Astrocyte of the cerebellum (primary cell): ENCODE results near the gene TTC28.
"Not testable (repeated sequence)": the region's sequence is repeated elsewhere in the genome, so short reads cannot be mapped to it uniquely, and the experiment has no call there.

Source experiments
- DNase-seq: peaks from one replicate; pipeline ENCODE4 v3.0.0-alpha.2; 2011; ENCODE audit warnings: low read depth
- H3K4me3 ChIP-seq: 2 replicates; pipeline ENCODE4 v1.5.1; 2011; ENCODE audit warnings: mild to moderate bottlenecking, low read depth, low read length, moderate library complexity
- CTCF ChIP-seq: IDR thresholded peaks from 2 replicates; pipeline ENCODE4 v1.5.1; 2012; ENCODE audit warnings: low read length, low read depth, moderate library complexity, mild to moderate bottlenecking; ENCODE audit errors: missing control alignments
- in situ Hi-C: cut with HindIII; loops from 2 replicates; pipeline ENCODE4 v1.10.0; 2017; ENCODE audit warnings: low sequenced_read_pairs

The TTC28 gene

GRCh38 chr22:28097627-28098026 is 582.0 kb downstream of the TTC28 start:
- DNase-seq = no peak
- in situ Hi-C loops = no loop called here
- no peak overlapping the region for H3K4me3 ChIP-seq
- no peak for TF ChIP-seq CTCF

- TF ChIP-seq CTCF = no peak
- H3K4me3 ChIP-seq = no peak overlapping the region
- DNase-seq = no peak
- in situ Hi-C loops = no loop called here
Observed at GRCh38 chr22:28096161-28096560, 583.5 kb downstream of the TTC28 start.

- H3K4me3 ChIP-seq = no peak overlapping the region
- TF ChIP-seq CTCF = no peak
- in situ Hi-C loops = no loop called here
- no peak for DNase-seq
Observed at GRCh38 chr22:28095316-28096095, 584.1 kb downstream of the TTC28 start.

- DNase-seq = no peak
- H3K4me3 ChIP-seq = no peak overlapping the region
- in situ Hi-C loops = no loop called here
- TF ChIP-seq CTCF = no peak
Observed at GRCh38 chr22:28094771-28095170, 584.9 kb downstream of the TTC28 start.

- in situ Hi-C loops = no loop called here
- no peak for TF ChIP-seq CTCF
- no peak overlapping the region for H3K4me3 ChIP-seq
- no peak for DNase-seq
Observed at GRCh38 chr22:28093711-28094110, 585.9 kb downstream of the TTC28 start.

- in situ Hi-C loops = no loop called here
- H3K4me3 ChIP-seq = no peak overlapping the region
- DNase-seq = no peak
- no peak for TF ChIP-seq CTCF
Observed at GRCh38 chr22:28091486-28091885, 588.2 kb downstream of the TTC28 start.

- DNase-seq, H3K4me3 ChIP-seq, in situ Hi-C loops: not testable (repeated sequence)
Observed at GRCh38 chr22:28089541-28089940, 590.1 kb downstream of the TTC28 start.
